ENCODE data around the gene XPC.

The XPC gene

DNA sequence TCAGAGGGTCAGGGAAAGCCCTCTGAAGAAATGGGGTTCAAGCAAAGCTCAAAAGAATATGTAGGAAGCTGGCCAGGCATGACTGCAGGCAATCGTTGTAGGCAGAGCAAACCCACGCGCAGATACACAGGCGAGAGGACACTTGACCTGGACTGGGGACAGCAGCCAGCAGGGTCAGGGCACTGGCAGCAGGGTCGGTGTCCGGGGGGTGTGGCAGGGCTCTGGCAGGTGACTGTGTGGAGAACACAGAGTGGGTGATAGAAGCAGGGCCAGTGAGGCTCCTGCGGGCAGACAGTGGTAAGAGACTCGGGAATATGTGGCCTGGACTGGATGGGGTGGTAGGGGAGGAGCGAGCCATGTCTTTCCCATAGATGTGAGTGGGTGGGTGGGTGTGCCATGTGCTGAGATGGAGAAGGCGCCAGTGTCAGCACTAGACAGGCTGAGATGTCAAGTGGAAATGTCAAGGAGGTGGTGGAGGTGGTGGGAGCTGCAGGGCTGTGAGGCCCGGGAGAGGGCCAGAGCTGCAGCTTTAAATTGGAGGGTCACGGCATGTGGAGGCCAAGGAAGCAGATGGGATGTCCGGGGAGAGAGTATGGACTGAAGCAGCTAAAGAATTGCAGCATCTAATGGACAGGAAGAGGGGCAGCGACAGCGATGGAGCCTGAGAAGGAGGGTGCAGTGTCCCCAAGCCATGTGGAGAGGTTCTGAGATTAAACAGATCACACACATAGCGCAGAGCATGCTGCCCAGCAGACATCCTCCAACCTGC is 40.1 kb downstream of the XPC start:
- ChIA-PET POLR2A (interaction anchor here (5.4 kb wide), 1 partner anchor 13 kb away, joined by 20 read pairs; the partner anchor contains the start of genes CHCHD4 and TMEM43), CTCF (no interaction called here)
- Histone ChIP-seq H3K4me3 (ENCODE audit: low read depth, low read length) (no peak overlapping the region), H3K36me3 (ENCODE audit: control insufficient read depth in 2 of 2, insufficient read depth in 1 of 2, low read length in 2 of 2) (peaks cover 0 to 92% of the 10 kb centered on the region in 2 experiments; a peak in 1 of 3 replicates), H3K9me3 (ENCODE audit: control insufficient read depth, insufficient read depth, low read depth, low read length) (no peaks in the 10 kb centered on the region), H3K4me1 (ENCODE audit: control insufficient read depth, insufficient read depth, low read length) (no peaks in the 10 kb centered on the region), H3K27ac (ENCODE audit: extremely low read depth, low read depth, low read length) (no peak overlapping the region)
- no peak for TF ChIP-seq ZNF146 (tag by site-specific recombination; IDR thresholded peaks at IDR 0.05)
- no peak for TF ChIP-seq ZNF600 (tag by site-specific recombination; IDR thresholded peaks at IDR 0.05)
- peak; percentile 71 for TF ChIP-seq ZFHX2 (tag by site-specific recombination; conservative IDR thresholded peaks at IDR 0.05)
- peak; percentile 81 for TF ChIP-seq EGR2 (tag by site-specific recombination; IDR thresholded peaks at IDR 0.05; ENCODE audit: low read depth)
- TF ChIP-seq GLIS2 (tag by site-specific recombination; IDR thresholded peaks at IDR 0.05) = no peak
- TF ChIP-seq KLF9 (tag by site-specific recombination; IDR thresholded peaks at IDR 0.05; ENCODE audit: low read depth) = 0 out of 2 replicates have a peak, but pooled peaks have one; percentile 30

DNA sequence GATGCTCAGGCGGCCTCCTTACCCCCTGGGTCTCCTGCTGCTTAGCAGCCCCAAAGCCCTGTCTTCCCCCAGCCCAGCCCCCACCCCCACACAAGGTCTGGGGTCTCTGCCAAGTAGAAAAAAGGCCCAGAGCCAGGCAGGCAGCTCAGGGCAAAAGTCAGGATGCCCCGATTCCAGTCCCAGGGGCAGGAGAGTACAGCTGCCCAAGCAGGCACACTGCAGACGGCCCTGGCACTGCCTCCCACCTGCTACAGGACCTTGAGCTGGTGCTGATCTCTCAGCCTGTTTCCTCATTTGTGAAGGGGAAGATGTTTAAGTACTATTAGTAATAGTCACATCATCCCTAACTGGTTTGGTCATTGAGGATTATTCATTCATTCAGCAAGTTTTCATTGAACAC is 41.0 kb downstream of the XPC start:
- TF ChIP-seq ZNF214 (tag by site-specific recombination; IDR thresholded peaks at IDR 0.05; ENCODE audit: borderline replicate concordance) (no peak), ZNF335 (tag by site-specific recombination; conservative IDR thresholded peaks at IDR 0.05) (peak; percentile 88)
- Histone ChIP-seq H3K27ac (ENCODE audit: extremely low read depth, low read depth, low read length) (no peak overlapping the region), H3K9me3 (ENCODE audit: control insufficient read depth, insufficient read depth, low read depth, low read length) (no peaks in the 10 kb centered on the region), H3K4me3 (ENCODE audit: low read depth, low read length) (no peak overlapping the region), H3K36me3 (ENCODE audit: control insufficient read depth in 2 of 2, insufficient read depth in 1 of 2, low read length in 2 of 2) (peaks cover 0 to 98% of the 10 kb centered on the region in 2 experiments; a peak in 1 of 3 replicates), H3K4me1 (ENCODE audit: control insufficient read depth, insufficient read depth, low read length) (no peaks in the 10 kb centered on the region)
- ChIA-PET CTCF (no interaction called here), POLR2A (interaction anchor here (5.4 kb wide), 1 partner anchor 12 kb away, joined by 20 read pairs; the partner anchor contains the start of genes CHCHD4 and TMEM43)

DNA sequence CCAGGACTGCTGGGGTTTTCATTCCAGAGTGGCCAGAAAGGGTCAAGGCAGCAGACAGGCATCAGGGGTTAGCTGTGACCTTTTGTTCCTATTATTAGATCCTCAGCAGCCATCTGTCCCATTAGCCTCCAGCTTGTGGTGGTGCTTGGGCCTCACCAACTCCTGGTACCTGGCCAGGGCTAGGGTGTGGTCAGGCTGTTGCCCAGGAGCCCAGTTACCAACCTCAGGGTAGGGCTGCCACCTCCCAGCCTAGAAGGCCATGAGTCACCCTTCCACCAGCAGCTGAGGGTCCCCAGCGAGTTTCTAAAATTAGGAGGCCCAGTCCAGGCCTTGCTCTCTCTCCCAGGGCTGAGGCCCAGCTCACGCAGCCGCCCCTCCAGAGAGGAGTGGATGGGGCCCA is 41.4 kb downstream of the XPC start:
- ChIA-PET POLR2A (interaction anchor here (5.4 kb wide), 1 partner anchor 12 kb away, joined by 20 read pairs; the partner anchor contains the start of genes CHCHD4 and TMEM43), CTCF (no interaction called here)
- Histone ChIP-seq H3K36me3 (ENCODE audit: control insufficient read depth in 2 of 2, insufficient read depth in 1 of 2, low read length in 2 of 2) (peaks cover 1 to 98% of the 10 kb centered on the region in 2 experiments; a peak in 1 of 3 replicates), H3K27ac (ENCODE audit: extremely low read depth, low read depth, low read length) (no peak overlapping the region), H3K9me3 (ENCODE audit: control insufficient read depth, insufficient read depth, low read depth, low read length) (no peaks in the 10 kb centered on the region), H3K4me3 (ENCODE audit: low read depth, low read length) (no peak overlapping the region), H3K4me1 (ENCODE audit: control insufficient read depth, insufficient read depth, low read length) (no peaks in the 10 kb centered on the region)
- TF ChIP-seq ZNF561 (tag by site-specific recombination; IDR thresholded peaks at IDR 0.05; ENCODE audit: borderline replicate concordance) = no peak
- TF ChIP-seq, protein P1, sequence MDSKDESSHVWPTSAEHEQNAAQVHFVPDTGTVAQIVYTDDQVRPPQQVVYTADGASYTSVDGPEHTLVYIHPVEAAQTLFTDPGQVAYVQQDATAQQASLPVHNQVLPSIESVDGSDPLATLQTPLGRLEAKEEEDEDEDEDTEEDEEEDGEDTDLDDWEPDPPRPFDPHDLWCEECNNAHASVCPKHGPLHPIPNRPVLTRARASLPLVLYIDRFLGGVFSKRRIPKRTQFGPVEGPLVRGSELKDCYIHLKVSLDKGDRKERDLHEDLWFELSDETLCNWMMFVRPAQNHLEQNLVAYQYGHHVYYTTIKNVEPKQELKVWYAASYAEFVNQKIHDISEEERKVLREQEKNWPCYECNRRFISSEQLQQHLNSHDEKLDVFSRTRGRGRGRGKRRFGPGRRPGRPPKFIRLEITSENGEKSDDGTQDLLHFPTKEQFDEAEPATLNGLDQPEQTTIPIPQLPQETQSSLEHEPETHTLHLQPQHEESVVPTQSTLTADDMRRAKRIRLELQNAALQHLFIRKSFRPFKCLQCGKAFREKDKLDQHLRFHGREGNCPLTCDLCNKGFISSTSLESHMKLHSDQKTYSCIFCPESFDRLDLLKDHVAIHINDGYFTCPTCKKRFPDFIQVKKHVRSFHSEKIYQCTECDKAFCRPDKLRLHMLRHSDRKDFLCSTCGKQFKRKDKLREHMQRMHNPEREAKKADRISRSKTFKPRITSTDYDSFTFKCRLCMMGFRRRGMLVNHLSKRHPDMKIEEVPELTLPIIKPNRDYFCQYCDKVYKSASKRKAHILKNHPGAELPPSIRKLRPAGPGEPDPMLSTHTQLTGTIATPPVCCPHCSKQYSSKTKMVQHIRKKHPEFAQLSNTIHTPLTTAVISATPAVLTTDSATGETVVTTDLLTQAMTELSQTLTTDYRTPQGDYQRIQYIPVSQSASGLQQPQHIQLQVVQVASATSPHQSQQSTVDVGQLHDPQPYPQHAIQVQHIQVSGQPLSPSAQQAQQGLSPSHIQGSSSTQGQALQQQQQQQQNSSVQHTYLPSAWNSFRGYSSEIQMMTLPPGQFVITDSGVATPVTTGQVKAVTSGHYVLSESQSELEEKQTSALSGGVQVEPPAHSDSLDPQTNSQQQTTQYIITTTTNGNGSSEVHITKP (tag by site-specific recombination; IDR thresholded peaks at IDR 0.05) = 0 out of 2 replicates have a peak, but pooled peaks have one; percentile 23

DNA sequence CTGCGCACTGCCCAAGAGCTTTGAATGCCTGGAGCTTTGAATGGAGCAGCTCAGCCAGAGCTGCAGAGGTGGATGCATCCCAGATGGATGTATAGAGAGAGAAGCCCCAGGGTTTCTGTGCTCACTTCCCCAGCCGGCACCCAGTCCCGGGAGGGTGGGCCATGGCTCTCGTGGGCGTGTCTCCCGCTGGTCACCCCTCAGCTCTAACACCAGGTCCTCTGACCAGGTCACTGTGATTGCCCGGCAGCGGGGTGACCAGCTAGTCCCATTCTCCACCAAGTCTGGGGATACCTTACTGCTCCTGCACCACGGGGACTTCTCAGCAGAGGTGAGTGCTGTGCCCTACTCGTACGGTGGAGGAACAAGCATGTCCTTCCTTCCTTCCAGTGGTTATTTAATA is 42.8 kb downstream of the XPC start:
- TF ChIP-seq, protein P2, sequence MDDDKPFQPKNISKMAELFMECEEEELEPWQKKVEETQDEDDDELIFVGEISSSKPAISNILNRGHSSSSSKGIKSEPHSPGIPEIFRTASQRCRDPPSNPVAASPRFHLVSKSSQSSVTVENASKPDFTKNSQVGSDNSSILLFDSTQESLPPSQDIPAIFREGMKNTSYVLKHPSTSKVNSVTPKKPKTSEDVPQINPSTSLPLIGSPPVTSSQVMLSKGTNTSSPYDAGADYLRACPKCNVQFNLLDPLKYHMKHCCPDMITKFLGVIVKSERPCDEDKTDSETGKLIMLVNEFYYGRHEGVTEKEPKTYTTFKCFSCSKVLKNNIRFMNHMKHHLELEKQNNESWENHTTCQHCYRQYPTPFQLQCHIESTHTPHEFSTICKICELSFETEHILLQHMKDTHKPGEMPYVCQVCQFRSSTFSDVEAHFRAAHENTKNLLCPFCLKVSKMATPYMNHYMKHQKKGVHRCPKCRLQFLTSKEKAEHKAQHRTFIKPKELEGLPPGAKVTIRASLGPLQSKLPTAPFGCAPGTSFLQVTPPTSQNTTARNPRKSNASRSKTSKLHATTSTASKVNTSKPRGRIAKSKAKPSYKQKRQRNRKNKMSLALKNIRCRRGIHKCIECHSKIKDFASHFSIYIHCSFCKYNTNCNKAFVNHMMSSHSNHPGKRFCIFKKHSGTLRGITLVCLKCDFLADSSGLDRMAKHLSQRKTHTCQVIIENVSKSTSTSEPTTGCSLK (tag by site-specific recombination; IDR thresholded peaks at IDR 0.05) = no peak
- no peak for TF ChIP-seq ZNF677 (tag by site-specific recombination; IDR thresholded peaks at IDR 0.05)
- TF ChIP-seq, protein P3, sequence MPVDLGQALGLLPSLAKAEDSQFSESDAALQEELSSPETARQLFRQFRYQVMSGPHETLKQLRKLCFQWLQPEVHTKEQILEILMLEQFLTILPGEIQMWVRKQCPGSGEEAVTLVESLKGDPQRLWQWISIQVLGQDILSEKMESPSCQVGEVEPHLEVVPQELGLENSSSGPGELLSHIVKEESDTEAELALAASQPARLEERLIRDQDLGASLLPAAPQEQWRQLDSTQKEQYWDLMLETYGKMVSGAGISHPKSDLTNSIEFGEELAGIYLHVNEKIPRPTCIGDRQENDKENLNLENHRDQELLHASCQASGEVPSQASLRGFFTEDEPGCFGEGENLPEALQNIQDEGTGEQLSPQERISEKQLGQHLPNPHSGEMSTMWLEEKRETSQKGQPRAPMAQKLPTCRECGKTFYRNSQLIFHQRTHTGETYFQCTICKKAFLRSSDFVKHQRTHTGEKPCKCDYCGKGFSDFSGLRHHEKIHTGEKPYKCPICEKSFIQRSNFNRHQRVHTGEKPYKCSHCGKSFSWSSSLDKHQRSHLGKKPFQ (tag by site-specific recombination; IDR thresholded peaks at IDR 0.05) = no peak
- Histone ChIP-seq H3K27ac (ENCODE audit: extremely low read depth, low read depth, low read length) (no peak overlapping the region), H3K9me3 (ENCODE audit: control insufficient read depth, insufficient read depth, low read depth, low read length) (no peaks in the 10 kb centered on the region), H3K4me3 (ENCODE audit: low read depth, low read length) (no peak overlapping the region), H3K36me3 (ENCODE audit: control insufficient read depth in 2 of 2, insufficient read depth in 1 of 2, low read length in 2 of 2) (peaks cover 8 to 98% of the 10 kb centered on the region in 2 experiments; a peak in 2 of 3 replicates), H3K4me1 (ENCODE audit: control insufficient read depth, insufficient read depth, low read length) (no peaks in the 10 kb centered on the region)
- POLR2A ChIA-PET = interaction anchor here (5.4 kb wide), 1 partner anchor 10 kb away, joined by 20 read pairs; the partner anchor contains the start of genes CHCHD4 and TMEM43
- CTCF ChIA-PET = interaction anchor here (0.6 kb wide), 1 partner anchor 8 kb away, joined by 4 read pairs; no protein-coding TSS in a partner anchor

Measured in HEK293 (cell line).